Mucosa of descending colon (tissue), 3 donors: ENCODE data around the gene SPRN. TPM values are rescaled to one million over a fixed set of nuclear protein-coding genes. Genes with fewer than 3 reads are reported as not detected.
"Not testable (repeated sequence)": the region's sequence is repeated elsewhere in the genome, so short reads cannot be mapped to it uniquely, and the experiment has no call there.

Source experiments
- ATAC-seq: fragments of 200-7000 bp; cut with Tn5 transposase; one replicate; pipeline ENCODE4 v1.9.1; 2020; ENCODE audit warnings: mild to moderate bottlenecking, moderate library complexity
- DNase-seq, 3 donors: peaks; one replicate each; pipeline ENCODE4 v3.0.0-alpha.2; 2020
- H3K36me3 ChIP-seq: fragments of 200-600 bp; one replicate; pipeline ENCODE4 v1.8.0; 2021; ENCODE audit warnings: low read depth, mild to moderate bottlenecking
- H3K4me1 ChIP-seq: fragments of 200-600 bp; one replicate; pipeline ENCODE4 v1.8.0; 2021; ENCODE audit warnings: low read depth, mild to moderate bottlenecking
- H3K4me3 ChIP-seq: fragments of 200-600 bp; one replicate; pipeline ENCODE4 v1.8.0; 2021; ENCODE audit warnings: mild to moderate bottlenecking
- H3K9me3 ChIP-seq: fragments of 200-600 bp; one replicate; pipeline ENCODE4 v1.8.0; 2021; ENCODE audit warnings: mild to moderate bottlenecking
- intact Hi-C, 2 donors: fragments of 100-400 bp; cut with DNase I in 1 of 2; cut with micrococcal nuclease in 1 of 2; formaldehyde crosslinking; loops; one replicate each; pipeline versions ENCODE4 v1.11.0 to v1.11.1; 2022; cut with DNase I, micrococcal nuclease
- total RNA-seq, 3 donors: library from RNA; stranded (reverse); fragmentation: NEBNext Ultra II Directional in 2 of 3; extraction: Animal tissue kit (Norgen Biotek cat#: 25700) in 2 of 3; gene quantifications; one replicate each; pipeline versions ENCODE4 v1.2.1 to v1.2.4, GENCODE V29; 2021 to 2023
- TF ChIP-seq, protein P1 (sequence below): fragments of 200-600 bp; IDR thresholded peaks from one replicate; pipeline ENCODE4 v1.8.0; 2022; ENCODE audit warnings: antibody characterized with exemption, mild to moderate bottlenecking
- donor health status: DM: no; HTN: no; CAD: no; lungs with moderate emphysema.
- donor health status: DM: no; HTN: no; CAD: no.
- donor health status: DM: no; HTN: yes; CAD: no.

Gene SPRN
- total RNA-seq, 3 donors from 2014 or later: 0.25 TPM; not detected in 2

DNA sequence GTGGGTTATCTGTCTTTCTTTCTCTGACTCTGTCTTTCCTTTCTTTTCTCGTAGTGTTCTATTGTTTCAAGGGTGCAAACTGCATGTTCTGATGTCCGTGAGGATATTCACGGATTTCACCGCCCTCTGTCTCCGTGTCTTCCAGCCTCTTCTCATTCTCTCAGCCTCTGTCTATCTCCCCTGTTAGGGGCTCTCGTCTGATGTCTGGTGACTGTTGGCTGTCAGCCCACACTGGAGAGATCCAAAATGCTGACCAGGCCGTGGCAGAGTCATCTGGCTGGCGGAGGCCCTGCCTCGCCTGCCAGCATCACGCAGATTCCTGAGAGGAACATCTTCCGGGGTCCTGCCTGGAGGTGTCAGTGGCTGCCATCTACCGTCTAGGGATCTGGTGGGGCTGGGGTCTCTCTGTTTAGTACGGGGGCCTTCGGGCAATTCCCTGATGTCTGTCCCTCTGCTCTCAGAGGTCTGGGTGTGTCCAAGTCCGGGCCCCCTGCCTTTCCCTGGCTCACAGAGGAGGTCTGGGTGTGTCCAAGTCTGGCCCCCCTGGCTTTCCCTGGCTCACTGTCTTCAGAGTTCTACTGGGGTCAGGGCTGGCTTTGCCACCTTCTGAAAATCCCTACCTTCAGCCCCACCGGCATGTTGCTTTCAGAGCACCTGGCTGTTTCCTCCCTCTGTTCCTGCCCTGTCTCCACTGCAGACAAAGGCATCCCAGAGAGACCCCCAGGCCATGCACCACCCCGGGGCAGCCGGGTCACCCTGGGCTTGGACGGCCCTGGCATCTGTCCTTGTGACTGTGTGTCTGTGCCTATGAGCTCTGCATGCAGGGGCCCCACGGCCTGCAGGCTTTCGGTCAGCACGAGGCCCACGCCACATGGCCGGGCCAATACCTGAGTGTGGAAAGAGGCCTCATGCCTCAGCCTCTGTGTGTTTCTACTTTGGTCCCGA is 15.4 kb upstream of the SPRN start:
- ATAC-seq: no peak
- no peaks in the 10 kb centered on the region for H3K36me3 ChIP-seq
- no peak overlapping the region for H3K4me3 ChIP-seq
- DNase-seq: no peak
- intact Hi-C loops: no loop called here
- no peaks in the 10 kb centered on the region for H3K4me1 ChIP-seq
- H3K9me3 ChIP-seq: no peaks in the 10 kb centered on the region
- TF ChIP-seq, protein P1, sequence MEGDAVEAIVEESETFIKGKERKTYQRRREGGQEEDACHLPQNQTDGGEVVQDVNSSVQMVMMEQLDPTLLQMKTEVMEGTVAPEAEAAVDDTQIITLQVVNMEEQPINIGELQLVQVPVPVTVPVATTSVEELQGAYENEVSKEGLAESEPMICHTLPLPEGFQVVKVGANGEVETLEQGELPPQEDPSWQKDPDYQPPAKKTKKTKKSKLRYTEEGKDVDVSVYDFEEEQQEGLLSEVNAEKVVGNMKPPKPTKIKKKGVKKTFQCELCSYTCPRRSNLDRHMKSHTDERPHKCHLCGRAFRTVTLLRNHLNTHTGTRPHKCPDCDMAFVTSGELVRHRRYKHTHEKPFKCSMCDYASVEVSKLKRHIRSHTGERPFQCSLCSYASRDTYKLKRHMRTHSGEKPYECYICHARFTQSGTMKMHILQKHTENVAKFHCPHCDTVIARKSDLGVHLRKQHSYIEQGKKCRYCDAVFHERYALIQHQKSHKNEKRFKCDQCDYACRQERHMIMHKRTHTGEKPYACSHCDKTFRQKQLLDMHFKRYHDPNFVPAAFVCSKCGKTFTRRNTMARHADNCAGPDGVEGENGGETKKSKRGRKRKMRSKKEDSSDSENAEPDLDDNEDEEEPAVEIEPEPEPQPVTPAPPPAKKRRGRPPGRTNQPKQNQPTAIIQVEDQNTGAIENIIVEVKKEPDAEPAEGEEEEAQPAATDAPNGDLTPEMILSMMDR: no peak

- no peaks in the 10 kb centered on the region for H3K4me1 ChIP-seq
- ATAC-seq (peak; percentile 53), DNase-seq (peak in 1 of 3 donors; percentile 19)
- no peaks in the 10 kb centered on the region for H3K9me3 ChIP-seq
- intact Hi-C loops: no loop called here
- H3K36me3 ChIP-seq: no peaks in the 10 kb centered on the region
- no peak overlapping the region for H3K4me3 ChIP-seq
- TF ChIP-seq, protein P1: no peak
Measured at GRCh38 chr10:133438711-133439273, 14.4 kb upstream of the SPRN start.

DNA sequence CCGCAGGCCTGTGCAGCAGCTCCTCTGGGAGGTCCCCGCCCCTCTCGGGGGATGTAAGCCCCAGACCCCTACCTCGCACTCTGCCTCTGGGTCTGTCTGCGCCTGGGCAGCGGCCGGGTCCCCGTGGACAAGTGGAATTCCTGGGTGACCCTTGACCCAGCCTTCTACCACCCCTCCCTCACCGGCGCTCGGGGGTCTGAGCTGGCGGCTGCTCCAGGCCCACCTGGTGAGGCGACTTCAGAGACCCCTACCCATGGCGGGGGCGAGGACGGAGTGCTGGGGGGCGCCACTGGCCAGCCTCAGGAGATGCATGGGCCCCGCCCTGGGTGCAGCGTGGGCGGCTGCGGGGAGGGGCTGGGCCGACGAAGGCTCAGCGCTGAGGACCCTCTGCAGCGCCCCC is 8.4 kb upstream of the SPRN start:
- H3K9me3 ChIP-seq, DNase-seq, intact Hi-C loops, H3K36me3 ChIP-seq, H3K4me3 ChIP-seq, H3K4me1 ChIP-seq: not testable (repeated sequence)
- ATAC-seq: peak; percentile 8

DNA sequence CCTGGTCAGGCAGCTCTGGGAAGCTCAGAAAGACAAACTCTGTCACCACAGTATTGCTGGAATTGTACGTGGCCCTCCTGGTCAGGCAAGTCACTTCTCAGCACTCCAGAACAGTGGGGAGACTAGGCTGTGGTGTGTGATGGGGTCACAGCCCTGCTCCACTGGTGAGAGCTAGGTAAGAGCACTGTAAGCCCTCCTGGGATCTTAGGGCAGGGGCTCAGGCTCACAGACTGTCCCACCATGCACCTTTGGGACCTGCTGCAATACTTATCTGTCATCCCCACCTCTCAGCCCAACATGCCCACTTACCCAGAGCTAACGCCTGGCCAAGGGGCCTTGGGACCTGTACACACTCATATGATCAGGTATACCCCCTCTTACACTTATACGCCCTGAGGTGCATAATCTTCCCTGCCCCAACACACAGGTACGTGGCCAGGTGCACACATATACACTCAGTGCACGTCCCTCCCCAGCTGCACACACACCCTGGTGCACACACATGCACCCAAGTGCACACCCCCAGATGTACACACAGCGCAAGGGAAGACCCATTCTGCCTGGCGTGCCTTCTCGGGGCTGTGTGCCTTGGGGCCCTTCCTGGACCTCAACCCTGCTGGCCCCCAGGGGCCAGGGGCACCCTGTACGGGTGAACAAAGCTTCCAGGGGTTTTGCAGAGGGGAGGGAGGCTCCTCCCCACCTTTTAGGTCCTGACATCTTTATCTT is 7.6 kb upstream of the SPRN start:
- DNase-seq, H3K4me3 ChIP-seq, H3K9me3 ChIP-seq, H3K36me3 ChIP-seq, H3K4me1 ChIP-seq, intact Hi-C loops: not testable (repeated sequence)
- ATAC-seq: peak; percentile 36

GRCh38 chr10:133429571-133429970 is 5.1 kb upstream of the SPRN start:
- not testable (repeated sequence) for H3K36me3 ChIP-seq, H3K9me3 ChIP-seq, ATAC-seq, H3K4me1 ChIP-seq, DNase-seq, H3K4me3 ChIP-seq
- intact Hi-C loops: loop anchor here in 1 of 2 donors (10.0 kb wide), 1 partner anchor 145 kb away; no protein-coding TSS in a partner anchor

DNA sequence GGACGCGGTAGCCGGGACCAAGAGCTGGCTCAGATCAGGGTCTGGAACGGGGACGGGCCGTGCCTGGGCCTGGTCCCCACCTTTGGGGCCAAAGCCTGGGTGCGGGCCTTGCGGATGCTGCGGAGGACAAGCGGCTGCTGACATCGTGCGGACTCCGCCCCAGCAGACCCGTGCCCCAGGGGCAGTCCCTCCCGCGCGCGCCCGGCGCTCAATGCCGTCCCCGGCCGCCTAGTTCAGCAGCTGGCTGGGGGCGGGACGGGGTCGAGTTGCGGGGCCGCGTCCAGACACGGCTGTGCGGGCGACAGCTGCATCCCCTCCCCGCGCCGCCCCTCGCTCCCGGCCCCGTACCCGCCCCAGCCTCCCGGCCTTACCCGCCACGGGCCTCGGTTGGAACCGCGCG is 323 bp downstream of the SPRN start:
- intact Hi-C loops: loop anchor here in 1 of 2 donors (10.0 kb wide), 1 partner anchor 151 kb away; no protein-coding TSS in a partner anchor
- not testable (repeated sequence) for H3K4me1 ChIP-seq, H3K9me3 ChIP-seq, H3K36me3 ChIP-seq, DNase-seq, H3K4me3 ChIP-seq
- ATAC-seq: peak; percentile 21

DNA sequence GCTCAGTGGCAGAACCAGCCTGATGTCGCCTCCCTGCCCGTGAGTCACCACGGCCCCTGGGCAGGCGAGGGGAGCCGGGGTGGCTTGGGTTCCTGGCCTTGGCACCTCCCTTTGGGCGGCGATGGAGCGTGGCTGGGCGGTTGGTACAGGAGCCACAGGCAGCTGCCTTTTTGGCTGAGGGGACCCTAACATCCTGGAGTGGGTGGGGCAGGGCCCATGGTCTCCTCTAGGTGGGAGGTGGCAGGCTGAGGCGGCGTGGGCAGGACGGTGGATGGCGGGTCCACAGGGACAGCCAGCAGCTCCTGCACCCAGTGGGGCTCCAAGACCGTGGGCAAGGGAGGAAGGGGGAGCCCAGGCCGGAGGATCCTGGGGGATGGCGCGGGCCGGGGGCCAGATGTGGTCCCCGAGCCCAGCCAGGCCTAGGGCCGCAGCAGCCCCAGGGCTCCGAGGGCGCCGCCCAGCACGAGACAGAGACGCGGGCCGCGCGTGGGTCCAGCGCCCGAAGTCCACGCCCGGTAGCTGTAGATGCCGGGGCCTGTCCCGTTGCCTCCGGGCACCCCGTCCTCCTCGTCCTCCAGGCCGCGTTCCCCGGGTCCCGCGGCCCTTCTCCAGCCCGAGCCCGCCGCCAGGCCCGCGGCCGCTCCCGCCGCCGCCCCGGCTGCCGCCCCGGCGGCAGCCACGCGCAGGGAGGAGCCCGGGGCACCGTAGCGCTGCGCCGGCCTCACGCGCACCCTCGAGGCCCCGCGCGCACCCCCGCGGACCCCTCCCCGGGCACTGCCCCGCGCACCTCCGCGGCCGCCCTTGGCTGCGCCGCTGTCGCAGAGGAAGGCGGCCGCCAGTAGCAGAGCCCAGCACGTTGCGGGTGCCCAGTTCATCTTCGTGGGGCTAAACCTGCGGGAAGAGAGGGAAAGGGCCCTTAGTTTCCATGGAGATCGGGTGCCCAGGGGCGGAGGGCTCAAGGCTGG is 1.3 kb downstream of the SPRN start:
- TF ChIP-seq, protein P1: no peak
- peak; percentile 27 for ATAC-seq
- Histone ChIP-seq H3K4me3 (no peak overlapping the region), H3K9me3 (no peaks in the 10 kb centered on the region), H3K36me3 (no peaks in the 10 kb centered on the region), H3K4me1 (no peaks in the 10 kb centered on the region)
- intact Hi-C loops: loop anchor here in 1 of 2 donors (10.0 kb wide), 1 partner anchor 152 kb away; no protein-coding TSS in a partner anchor
- DNase-seq: peak in 1 of 3 donors; percentile 25
